ENCODE measurements around the gene VAMP3. TPM values are rescaled to one million over a fixed set of nuclear protein-coding genes. Genes with fewer than 3 reads are reported as not detected.

Gene VAMP3
- total RNA-seq, 2 experiments from 2014 or later, result 38.2 to 41.0 TPM

- Mint-ChIP-seq H3K4me1 (peaks cover 21% of the 10 kb centered on the region), H3K27me3 (peaks cover 13% of the 10 kb centered on the region), H3K36me3 (ENCODE audit: low read depth) (no peaks in the 10 kb centered on the region), H3K27ac (no peak overlapping the region), H3K4me3 (no peak overlapping the region), H3K9me3 (no peaks in the 10 kb centered on the region)
- POLR2A ChIA-PET, result no interaction called here
- CTCF ChIA-PET, result interaction anchor here (0.6 to 1.8 kb wide), 3 partner anchors 8 to 487 kb away, joined by 4 to 6 read pairs (median 5); no protein-coding TSS in a partner anchor
- no peak for DNase-seq
These were observed 22.0 kb upstream of the VAMP3 start for GRCh38 chr1:7749126-7749525.

GRCh38 chr1:7751174-7751573 is 19.9 kb upstream of the VAMP3 start:
- CTCF ChIA-PET, result interaction anchor here (1.8 to 4.3 kb wide), 2 partner anchors 8 to 82 kb away, joined by 6 to 45 read pairs; no protein-coding TSS in a partner anchor
- Mint-ChIP-seq H3K27me3 (peaks cover 19% of the 10 kb centered on the region), H3K27ac (no peak overlapping the region), H3K4me1 (peaks cover 24% of the 10 kb centered on the region), H3K36me3 (ENCODE audit: low read depth) (no peaks in the 10 kb centered on the region), H3K4me3 (no peak overlapping the region), H3K9me3 (no peaks in the 10 kb centered on the region)
- no peak for DNase-seq
- POLR2A ChIA-PET, result no interaction called here

GRCh38 chr1:7752512-7753417 is 18.3 kb upstream of the VAMP3 start:
- H3K36me3 Mint-ChIP-seq (ENCODE audit: low read depth), result no peaks in the 10 kb centered on the region
- ChIA-PET POLR2A (no interaction called here), CTCF (interaction anchor here (0.7 to 4.3 kb wide), 9 partner anchors 9 to 151 kb away, joined by 3 to 45 read pairs (median 4); no protein-coding TSS in a partner anchor)
- peak; percentile 51 for DNase-seq
- H3K4me3 Mint-ChIP-seq, result no peak overlapping the region
- no peak overlapping the region for H3K27ac Mint-ChIP-seq
- H3K4me1 Mint-ChIP-seq, result peaks cover 24% of the 10 kb centered on the region
- peaks cover 19% of the 10 kb centered on the region for H3K27me3 Mint-ChIP-seq
- no peaks in the 10 kb centered on the region for H3K9me3 Mint-ChIP-seq

GRCh38 chr1:7753641-7754040 is 17.5 kb upstream of the VAMP3 start:
- H3K4me3 Mint-ChIP-seq, result no peak overlapping the region
- ChIA-PET POLR2A (no interaction called here), CTCF (interaction anchor here (0.9 to 4.3 kb wide), 6 partner anchors 8 to 150 kb away, joined by 3 to 45 read pairs (median 4); no protein-coding TSS in a partner anchor)
- H3K9me3 Mint-ChIP-seq, result no peaks in the 10 kb centered on the region
- peaks cover 19% of the 10 kb centered on the region for H3K27me3 Mint-ChIP-seq
- no peak overlapping the region for H3K27ac Mint-ChIP-seq
- peaks cover 24% of the 10 kb centered on the region for H3K4me1 Mint-ChIP-seq
- no peaks in the 10 kb centered on the region for H3K36me3 Mint-ChIP-seq (ENCODE audit: low read depth)
- DNase-seq, result no peak

GRCh38 chr1:7754234-7754633 is 16.9 kb upstream of the VAMP3 start:
- H3K27ac Mint-ChIP-seq, result peak overlapping the region; percentile 22
- POLR2A ChIA-PET, result no interaction called here
- no peak overlapping the region for H3K4me3 Mint-ChIP-seq

GRCh38 chr1:7755448-7755847 is 15.6 kb upstream of the VAMP3 start:
- Mint-ChIP-seq H3K9me3 (no peaks in the 10 kb centered on the region), H3K27me3 (peaks cover 22% of the 10 kb centered on the region), H3K36me3 (ENCODE audit: low read depth) (no peaks in the 10 kb centered on the region), H3K4me3 (no peak overlapping the region), H3K27ac (no peak overlapping the region), H3K4me1 (peaks cover 24% of the 10 kb centered on the region)
- POLR2A ChIA-PET, result no interaction called here
- CTCF ChIA-PET, result no interaction called here
- no peak for DNase-seq

More at GRCh38 chr1:7754234-7754633, 16.9 kb upstream of the VAMP3 start:
- DNase-seq, result no peak
- CTCF ChIA-PET, result no interaction called here
- Mint-ChIP-seq H3K4me1 (peaks cover 24% of the 10 kb centered on the region), H3K9me3 (no peaks in the 10 kb centered on the region), H3K27me3 (peaks cover 19% of the 10 kb centered on the region), H3K36me3 (ENCODE audit: low read depth) (no peaks in the 10 kb centered on the region)

GRCh38 chr1:7760245-7760644 is 10.9 kb upstream of the VAMP3 start:
- CTCF ChIA-PET, result no interaction called here
- Mint-ChIP-seq H3K9me3 (no peaks in the 10 kb centered on the region), H3K27ac (no peak overlapping the region), H3K4me1 (no peaks in the 10 kb centered on the region), H3K4me3 (no peak overlapping the region), H3K36me3 (ENCODE audit: low read depth) (no peaks in the 10 kb centered on the region), H3K27me3 (peaks cover 25% of the 10 kb centered on the region)
- no peak for DNase-seq
- POLR2A ChIA-PET, result no interaction called here

- ChIA-PET CTCF (interaction anchor here (0.6 to 1.5 kb wide), 2 partner anchors 8 to 941 kb away, joined by 4 to 5 read pairs; no protein-coding TSS in a partner anchor), POLR2A (no interaction called here)
- no peaks in the 10 kb centered on the region for H3K36me3 Mint-ChIP-seq (ENCODE audit: low read depth)
- DNase-seq, result no peak
- no peaks in the 10 kb centered on the region for H3K9me3 Mint-ChIP-seq
- H3K27me3 Mint-ChIP-seq, result peaks cover 22% of the 10 kb centered on the region
- no peaks in the 10 kb centered on the region for H3K4me1 Mint-ChIP-seq
- no peak overlapping the region for H3K4me3 Mint-ChIP-seq
- no peak overlapping the region for H3K27ac Mint-ChIP-seq
These were observed 10.0 kb upstream of the VAMP3 start for GRCh38 chr1:7761103-7761502.

GRCh38 chr1:7767176-7767575 is 3.9 kb upstream of the VAMP3 start:
- no peak for DNase-seq
- Mint-ChIP-seq H3K27ac (no peak overlapping the region), H3K9me3 (no peaks in the 10 kb centered on the region), H3K4me3 (no peak overlapping the region), H3K36me3 (ENCODE audit: low read depth) (no peaks in the 10 kb centered on the region), H3K27me3 (peaks cover 36% of the 10 kb centered on the region), H3K4me1 (peaks cover 9% of the 10 kb centered on the region)
- CTCF ChIA-PET, result interaction anchor here (1.0 to 1.4 kb wide), 2 partner anchors 14 to 84 kb away, joined by 3 to 4 read pairs; no protein-coding TSS in a partner anchor
- POLR2A ChIA-PET, result no interaction called here

GRCh38 chr1:7768583-7768982 is 2.5 kb upstream of the VAMP3 start:
- no peak overlapping the region for H3K4me3 Mint-ChIP-seq
- CTCF ChIA-PET, result interaction anchor here (1.7 kb wide), 1 partner anchor 16 kb away, joined by 7 read pairs; no protein-coding TSS in a partner anchor

GRCh38 chr1:7769673-7770412 is 1.3 kb upstream of the VAMP3 start:
- POLR2A ChIA-PET, result no interaction called here
- Mint-ChIP-seq H3K4me3 (peak overlapping the region; percentile 21), H3K36me3 (ENCODE audit: low read depth) (peaks cover 15% of the 10 kb centered on the region), H3K27me3 (peaks cover 29% of the 10 kb centered on the region), H3K4me1 (peaks cover 27% of the 10 kb centered on the region), H3K9me3 (no peaks in the 10 kb centered on the region), H3K27ac (peak overlapping the region; percentile 37)
- no peak for DNase-seq
- CTCF ChIA-PET, result interaction anchor here (1.7 kb wide), 1 partner anchor 17 kb away, joined by 7 read pairs; no protein-coding TSS in a partner anchor

More at GRCh38 chr1:7768583-7768982, 2.5 kb upstream of the VAMP3 start:
- POLR2A ChIA-PET, result no interaction called here
- no peaks in the 10 kb centered on the region for H3K9me3 Mint-ChIP-seq
- peaks cover 22% of the 10 kb centered on the region for H3K4me1 Mint-ChIP-seq
- H3K27ac Mint-ChIP-seq, result no peak overlapping the region
- peaks cover 5% of the 10 kb centered on the region for H3K36me3 Mint-ChIP-seq (ENCODE audit: low read depth)
- peaks cover 29% of the 10 kb centered on the region for H3K27me3 Mint-ChIP-seq
- no peak for DNase-seq

- POLR2A ChIA-PET, result no interaction called here
- H3K27ac Mint-ChIP-seq, result peak overlapping the region; percentile 83
- H3K4me3 Mint-ChIP-seq, result peak overlapping the region; percentile 79
- H3K36me3 Mint-ChIP-seq (ENCODE audit: low read depth), result peaks cover 18% of the 10 kb centered on the region
- no peaks in the 10 kb centered on the region for H3K9me3 Mint-ChIP-seq
- peaks cover 31% of the 10 kb centered on the region for H3K4me1 Mint-ChIP-seq
- CTCF ChIA-PET, result no interaction called here
- H3K27me3 Mint-ChIP-seq, result peaks cover 29% of the 10 kb centered on the region
- DNase-seq, result no peak
These were observed 463 bp upstream of the VAMP3 start for GRCh38 chr1:7770669-7770996.

- H3K27me3 Mint-ChIP-seq, result peaks cover 21% of the 10 kb centered on the region
- H3K9me3 Mint-ChIP-seq, result no peaks in the 10 kb centered on the region
- H3K4me1 Mint-ChIP-seq, result peaks cover 34% of the 10 kb centered on the region
- POLR2A ChIA-PET, result no interaction called here
- no peak for DNase-seq
- CTCF ChIA-PET, result interaction anchor here (0.5 kb wide), 1 partner anchor 170 kb away, joined by 3 read pairs; no protein-coding TSS in a partner anchor
- H3K27ac Mint-ChIP-seq, result peak overlapping the region; percentile 89
- peak overlapping the region; percentile 81 for H3K4me3 Mint-ChIP-seq
- peaks cover 24% of the 10 kb centered on the region for H3K36me3 Mint-ChIP-seq (ENCODE audit: low read depth)
These were observed 765 bp downstream of the VAMP3 start for GRCh38 chr1:7771823-7772299.

All from activated CD4-positive, alpha-beta T cell treated with anti-CD3 and anti-CD28 coated beads, Interleukin-2, amount 10 ng/mL, durations not matched to agents 7 days and 5 days (primary cell).